GM21786 (cell line): ENCODE data around the gene CXorf49B.

Source experiments
- ATAC-seq: cut with Tn5 transposase; IDR thresholded peaks from one replicate; pipeline ENCODE4 v1.9.1; 2021; ENCODE audit not compliant: unreplicated experiment

The CXorf49B gene

DNA sequence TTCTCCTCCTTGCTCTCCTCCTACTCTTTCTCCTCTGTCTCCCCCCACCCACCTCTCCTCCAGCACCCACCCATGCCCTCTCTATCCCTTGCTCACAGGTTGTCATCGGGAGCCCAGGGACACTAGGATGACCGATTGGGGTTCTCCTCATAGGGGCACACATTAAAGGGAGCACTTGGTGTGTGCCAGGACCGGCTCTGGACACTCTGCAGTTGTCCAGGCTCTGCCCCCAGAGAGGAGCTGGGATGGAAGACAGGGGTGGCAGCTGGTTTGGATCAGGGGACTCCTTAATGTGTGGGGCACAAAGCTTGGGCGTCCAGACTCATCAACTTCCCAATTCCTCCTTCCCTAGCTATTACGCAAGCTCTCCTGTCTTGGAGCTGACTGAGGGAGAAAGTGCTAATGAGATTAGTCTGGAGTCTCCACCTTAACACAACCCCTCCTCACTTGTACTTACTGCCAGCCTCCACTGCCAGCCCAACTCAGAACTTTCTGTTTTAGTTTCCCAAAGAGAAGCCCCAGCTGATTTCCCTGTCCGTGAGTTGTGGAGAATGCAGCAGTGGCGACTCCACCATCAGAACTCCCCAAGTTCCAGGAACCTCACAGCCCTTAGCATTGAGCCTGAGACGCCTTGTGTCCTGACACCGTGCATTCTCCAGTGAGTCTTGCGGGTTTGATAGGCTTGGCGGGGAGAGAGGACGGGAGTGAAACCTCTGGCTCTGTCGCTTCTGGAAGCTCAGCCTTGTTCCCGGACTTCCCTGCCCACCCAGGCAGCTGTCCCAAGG lies 52.2 kb downstream of the CXorf49B start:
- ATAC-seq = no peak

DNA sequence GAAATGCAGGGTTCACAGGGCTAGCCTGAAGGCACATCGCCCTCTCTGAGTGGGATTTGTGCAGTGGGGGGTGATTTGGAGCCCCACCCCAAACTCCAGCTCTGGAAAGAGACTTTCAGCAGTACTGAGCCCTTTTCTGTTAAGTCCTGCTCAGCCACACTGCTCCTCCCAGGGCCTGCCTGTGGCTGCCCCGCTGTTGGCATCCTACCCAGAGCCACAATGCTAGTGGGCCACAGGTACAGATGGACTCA lies 52.7 kb downstream of the CXorf49B start:
- ATAC-seq = no peak
